ENCODE results near the gene YAF2.

- TF ChIP-seq CTCF (IDR thresholded peaks at IDR 0.05 in 2 of 3, conservative IDR thresholded peaks at IDR 0.05 in 1 of 3; ENCODE audit: borderline replicate concordance in 1 of 3, insufficient read depth in 1 of 3, low read depth in 2 of 3, low read length in 2 of 3) (no peak), FOSL1 (IDR thresholded peaks at IDR 0.05; ENCODE audit: low read depth) (no peak), POLR2A (IDR thresholded peaks at IDR 0.05; ENCODE audit: borderline replicate concordance, extremely low read depth, insufficient read depth, insufficient read length) (no peak), EGR1 (IDR thresholded peaks at IDR 0.05; ENCODE audit: low read depth) (no peak), REST (IDR thresholded peaks at IDR 0.05; ENCODE audit: low read depth) (no peak), POLR2AphosphoS5 (IDR thresholded peaks at IDR 0.05; ENCODE audit: low read depth, low read length) (no peak), SRF (IDR thresholded peaks at IDR 0.05; ENCODE audit: low read depth) (no peak), YY1 (IDR thresholded peaks at IDR 0.05; ENCODE audit: extremely low read depth, insufficient replicate concordance, low read depth, low read length) (no peak)
Observed at GRCh38 chr12:42281278-42281677, 43.2 kb upstream of the YAF2 start.
